Mesothelial cell of epicardium (in vitro differentiated cells): Measurements from ENCODE around the gene PARPBP. TPM values are rescaled to one million over a fixed set of nuclear protein-coding genes. Genes with fewer than 3 reads are reported as not detected.
A peak's percentile ranks its signal among the peaks of the same experiment; 100 is the strongest.
"Not testable (repeated sequence)": the region's sequence is repeated elsewhere in the genome, so short reads cannot be mapped to it uniquely, and the experiment has no call there.

Experiments
- DNase-seq, 2 experiments: peaks; one replicate each; pipeline ENCODE4 v3.0.0; 2021; ENCODE audit warnings: low spot score in 2 of 2; ENCODE audit not compliant: unreplicated experiment in 2 of 2
- H3K27ac Mint-ChIP-seq: 2 replicates; pipeline ENCODE4 v1.8.0; 2021; ENCODE audit warnings: mixed read lengths
- H3K27me3 Mint-ChIP-seq: 2 replicates; pipeline ENCODE4 v1.8.0; 2021; ENCODE audit warnings: low read depth, mixed read lengths
- H3K36me3 Mint-ChIP-seq: 2 replicates; pipeline ENCODE4 v1.8.0; 2021; ENCODE audit warnings: mixed read lengths
- H3K4me1 Mint-ChIP-seq: 2 replicates; pipeline ENCODE4 v1.8.0; 2021; ENCODE audit warnings: mixed read lengths
- H3K4me3 Mint-ChIP-seq: 2 replicates; pipeline ENCODE4 v1.8.0; 2021; ENCODE audit warnings: mild to moderate bottlenecking, moderate library complexity, mixed read lengths
- H3K9me3 Mint-ChIP-seq: 2 replicates; pipeline ENCODE4 v1.8.0; 2021; ENCODE audit warnings: mixed read lengths
- total RNA-seq: library from RNA; stranded (reverse); gene quantifications from 3 replicates; pipeline ENCODE4 v1.2.1, GENCODE V29; 2021
- TF ChIP-seq, protein P1 (sequence below): fragments of 200-600 bp; sonication (generic); IDR thresholded peaks from one replicate; pipeline ENCODE4 v1.5.0; 2021; ENCODE audit warnings: antibody characterized with exemption; ENCODE audit not compliant: unreplicated experiment

The PARPBP gene
- total RNA-seq, 1 donor from 2014 or later = 15.0 TPM

DNA sequence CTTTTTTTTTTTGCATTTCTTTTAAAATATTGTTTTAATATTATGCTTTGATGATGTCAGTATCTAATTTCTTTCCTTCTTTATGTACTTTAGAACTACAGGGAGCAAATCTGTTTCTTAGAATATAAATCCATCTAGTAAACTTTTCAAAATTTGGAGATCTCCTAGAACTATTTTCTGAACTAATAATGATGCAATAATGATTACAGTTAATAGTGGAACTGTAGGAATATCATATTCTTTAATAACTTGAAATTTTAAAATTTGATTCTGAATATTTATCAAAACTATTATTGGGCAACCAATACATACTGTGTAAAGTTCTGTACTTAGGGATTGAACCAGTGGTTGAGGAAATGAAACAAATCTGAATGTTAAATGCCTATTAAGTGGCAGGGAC is 100.8 kb downstream of the PARPBP start:
- H3K36me3 Mint-ChIP-seq = no peaks in the 10 kb centered on the region
- no peaks in the 10 kb centered on the region for H3K9me3 Mint-ChIP-seq

DNA sequence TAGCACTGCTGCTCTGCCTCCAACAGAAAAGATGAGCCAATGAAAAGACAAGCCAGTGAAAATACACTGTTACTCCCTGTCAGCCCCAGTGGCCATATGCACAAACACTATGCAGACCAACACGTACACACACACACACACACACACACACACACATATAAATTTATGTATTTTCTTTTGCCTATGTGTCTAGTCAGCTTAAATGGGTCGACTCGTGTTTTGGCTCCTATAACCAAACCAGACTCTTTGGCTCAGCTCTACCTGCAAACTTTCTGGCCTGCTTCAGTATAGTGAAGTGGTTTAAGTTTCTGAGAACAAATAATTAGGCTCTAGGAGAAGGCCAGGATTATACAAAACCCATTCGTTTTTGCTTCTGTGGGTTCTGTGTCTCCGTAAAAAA is 108.0 kb downstream of the PARPBP start:
- H3K27me3 Mint-ChIP-seq = no peaks in the 10 kb centered on the region
- no peak for DNase-seq
- peaks cover 13% of the 10 kb centered on the region for H3K4me1 Mint-ChIP-seq
- H3K27ac Mint-ChIP-seq = no peak overlapping the region
- H3K9me3 Mint-ChIP-seq = no peaks in the 10 kb centered on the region
- H3K36me3 Mint-ChIP-seq = no peaks in the 10 kb centered on the region
- TF ChIP-seq, protein P1, sequence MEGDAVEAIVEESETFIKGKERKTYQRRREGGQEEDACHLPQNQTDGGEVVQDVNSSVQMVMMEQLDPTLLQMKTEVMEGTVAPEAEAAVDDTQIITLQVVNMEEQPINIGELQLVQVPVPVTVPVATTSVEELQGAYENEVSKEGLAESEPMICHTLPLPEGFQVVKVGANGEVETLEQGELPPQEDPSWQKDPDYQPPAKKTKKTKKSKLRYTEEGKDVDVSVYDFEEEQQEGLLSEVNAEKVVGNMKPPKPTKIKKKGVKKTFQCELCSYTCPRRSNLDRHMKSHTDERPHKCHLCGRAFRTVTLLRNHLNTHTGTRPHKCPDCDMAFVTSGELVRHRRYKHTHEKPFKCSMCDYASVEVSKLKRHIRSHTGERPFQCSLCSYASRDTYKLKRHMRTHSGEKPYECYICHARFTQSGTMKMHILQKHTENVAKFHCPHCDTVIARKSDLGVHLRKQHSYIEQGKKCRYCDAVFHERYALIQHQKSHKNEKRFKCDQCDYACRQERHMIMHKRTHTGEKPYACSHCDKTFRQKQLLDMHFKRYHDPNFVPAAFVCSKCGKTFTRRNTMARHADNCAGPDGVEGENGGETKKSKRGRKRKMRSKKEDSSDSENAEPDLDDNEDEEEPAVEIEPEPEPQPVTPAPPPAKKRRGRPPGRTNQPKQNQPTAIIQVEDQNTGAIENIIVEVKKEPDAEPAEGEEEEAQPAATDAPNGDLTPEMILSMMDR = no peak
- no peak overlapping the region for H3K4me3 Mint-ChIP-seq

More for the DNA sequence above, 100.8 kb downstream of the PARPBP start:
- Mint-ChIP-seq H3K27ac (no peak overlapping the region), H3K4me1 (no peaks in the 10 kb centered on the region), H3K4me3 (no peak overlapping the region), H3K27me3 (no peaks in the 10 kb centered on the region)
- no peak for DNase-seq
- TF ChIP-seq, protein P1 = no peak

DNA sequence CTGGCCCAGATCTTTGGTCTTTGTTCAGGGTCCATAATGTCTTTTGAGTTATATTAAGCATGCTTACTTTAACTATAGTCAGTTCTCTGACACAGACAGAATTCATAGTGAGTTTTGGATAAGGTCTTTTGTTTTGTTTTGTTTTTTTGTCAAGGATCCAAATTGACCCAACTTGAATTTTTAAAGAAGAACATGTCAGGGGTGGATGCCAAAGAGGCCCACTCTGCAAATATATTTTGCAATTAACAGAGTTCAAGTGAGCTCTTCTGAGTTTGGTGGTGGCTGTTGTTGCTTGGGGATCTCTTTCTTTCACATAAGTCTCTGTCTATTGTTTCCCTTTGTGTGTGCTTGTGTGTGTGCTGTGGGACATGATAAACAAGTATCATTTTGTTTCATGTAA is 112.1 kb downstream of the PARPBP start:
- TF ChIP-seq, protein P1 = no peak
- H3K9me3 Mint-ChIP-seq = no peaks in the 10 kb centered on the region
- peak overlapping the region; percentile 90 for H3K27ac Mint-ChIP-seq
- no peaks in the 10 kb centered on the region for H3K36me3 Mint-ChIP-seq
- no peak overlapping the region for H3K4me3 Mint-ChIP-seq
- H3K4me1 Mint-ChIP-seq = peaks cover 21% of the 10 kb centered on the region
- DNase-seq = no peak
- no peaks in the 10 kb centered on the region for H3K27me3 Mint-ChIP-seq

DNA sequence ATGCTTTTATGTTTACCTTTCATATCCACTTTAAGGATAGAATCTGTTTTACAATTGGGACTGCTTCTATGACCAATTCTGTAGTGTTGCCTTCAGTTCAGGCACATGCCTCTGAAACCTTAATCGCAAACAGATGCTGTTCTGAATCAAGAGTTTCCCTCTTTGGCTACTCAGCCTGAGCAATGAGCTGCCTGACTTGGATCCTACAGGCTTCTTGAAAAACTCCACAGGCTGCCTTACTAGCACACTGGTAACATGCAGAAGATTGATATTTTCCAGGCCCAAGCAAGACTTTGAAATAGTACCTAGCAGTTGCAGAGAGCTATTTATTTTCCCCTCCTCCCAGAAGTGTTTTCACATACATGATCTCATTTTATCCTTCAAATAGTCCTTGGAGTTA is 112.5 kb downstream of the PARPBP start:
- DNase-seq = no peak
- Mint-ChIP-seq H3K4me3 (no peak overlapping the region), H3K4me1 (peaks cover 21% of the 10 kb centered on the region), H3K27ac (peak overlapping the region; percentile 90), H3K36me3 (no peaks in the 10 kb centered on the region), H3K9me3 (peaks cover under 1% of the 10 kb centered on the region), H3K27me3 (no peaks in the 10 kb centered on the region)
- TF ChIP-seq, protein P1 = no peak

DNA sequence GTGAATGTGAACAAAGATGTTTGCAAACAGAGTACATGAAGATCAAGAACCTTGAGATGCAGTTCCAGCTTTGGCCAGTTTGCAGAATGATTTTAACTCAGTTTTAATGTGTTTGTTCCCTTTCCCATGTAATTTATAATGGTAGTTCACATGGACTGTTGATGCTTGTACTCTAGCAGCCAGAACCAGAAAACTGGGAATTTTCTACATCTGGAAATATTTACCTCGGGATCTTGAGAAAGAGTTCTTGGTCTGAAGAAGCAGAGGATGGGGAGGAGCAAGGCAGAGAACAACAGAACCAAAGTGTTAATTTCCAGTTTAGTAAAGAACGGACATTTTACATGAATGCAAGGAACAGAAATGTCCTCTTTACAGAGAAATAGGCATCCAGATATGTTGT is 114.6 kb downstream of the PARPBP start:
- Mint-ChIP-seq H3K9me3 (peaks cover 6% of the 10 kb centered on the region), H3K4me3 (no peak overlapping the region), H3K36me3 (peaks cover 2% of the 10 kb centered on the region), H3K27me3 (no peaks in the 10 kb centered on the region), H3K4me1 (peaks cover 21% of the 10 kb centered on the region), H3K27ac (no peak overlapping the region)
- DNase-seq = no peak
- TF ChIP-seq, protein P1 = no peak

DNA sequence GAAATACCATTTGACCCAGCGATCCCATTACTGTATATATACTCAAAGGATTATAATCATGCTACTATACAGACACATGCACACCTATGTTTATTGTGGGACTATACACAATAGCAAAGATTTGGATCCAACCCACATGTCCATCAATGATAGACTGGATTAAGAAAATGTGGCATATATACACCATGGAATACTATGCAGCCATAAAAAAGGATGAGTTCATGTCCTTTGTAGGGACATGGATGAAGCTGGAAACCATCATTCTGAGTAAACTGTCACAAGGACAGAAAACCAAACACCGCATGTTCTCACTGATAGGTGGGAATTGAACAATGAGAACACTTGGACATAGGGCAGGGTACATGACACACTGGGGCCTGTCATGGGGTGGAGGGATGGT is 120.9 kb downstream of the PARPBP start:
- H3K27me3 Mint-ChIP-seq, H3K4me1 Mint-ChIP-seq, DNase-seq, H3K27ac Mint-ChIP-seq, H3K4me3 Mint-ChIP-seq, H3K36me3 Mint-ChIP-seq: not testable (repeated sequence)
- peaks cover 33% of the 10 kb centered on the region for H3K9me3 Mint-ChIP-seq

Other genes starting within 250 kb of the PARPBP start
- gene DRAM1, start 242.6 kb upstream of the PARPBP start, total RNA-seq = 14.4 to 17.4 TPM (median 15.8 TPM) in 3 replicates
- gene WASHC3, start 58.2 kb upstream of the PARPBP start, total RNA-seq = 27.9 to 28.8 TPM (median 28.5 TPM) in 3 replicates
- gene NUP37, start 69 bp upstream of the PARPBP start, total RNA-seq = 32.4 to 35.2 TPM (median 33.8 TPM) in 3 replicates
- not detected in 3 replicates for gene PMCH, start 77.7 kb downstream of the PARPBP start, total RNA-seq